Measurements from ENCODE around the gene EPS8L3.
"Not testable (repeated sequence)": the region's sequence is repeated elsewhere in the genome, so short reads cannot be mapped to it uniquely, and the experiment has no call there.

Gene EPS8L3, protein sequence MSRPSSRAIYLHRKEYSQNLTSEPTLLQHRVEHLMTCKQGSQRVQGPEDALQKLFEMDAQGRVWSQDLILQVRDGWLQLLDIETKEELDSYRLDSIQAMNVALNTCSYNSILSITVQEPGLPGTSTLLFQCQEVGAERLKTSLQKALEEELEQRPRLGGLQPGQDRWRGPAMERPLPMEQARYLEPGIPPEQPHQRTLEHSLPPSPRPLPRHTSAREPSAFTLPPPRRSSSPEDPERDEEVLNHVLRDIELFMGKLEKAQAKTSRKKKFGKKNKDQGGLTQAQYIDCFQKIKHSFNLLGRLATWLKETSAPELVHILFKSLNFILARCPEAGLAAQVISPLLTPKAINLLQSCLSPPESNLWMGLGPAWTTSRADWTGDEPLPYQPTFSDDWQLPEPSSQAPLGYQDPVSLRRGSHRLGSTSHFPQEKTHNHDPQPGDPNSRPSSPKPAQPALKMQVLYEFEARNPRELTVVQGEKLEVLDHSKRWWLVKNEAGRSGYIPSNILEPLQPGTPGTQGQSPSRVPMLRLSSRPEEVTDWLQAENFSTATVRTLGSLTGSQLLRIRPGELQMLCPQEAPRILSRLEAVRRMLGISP

DNA sequence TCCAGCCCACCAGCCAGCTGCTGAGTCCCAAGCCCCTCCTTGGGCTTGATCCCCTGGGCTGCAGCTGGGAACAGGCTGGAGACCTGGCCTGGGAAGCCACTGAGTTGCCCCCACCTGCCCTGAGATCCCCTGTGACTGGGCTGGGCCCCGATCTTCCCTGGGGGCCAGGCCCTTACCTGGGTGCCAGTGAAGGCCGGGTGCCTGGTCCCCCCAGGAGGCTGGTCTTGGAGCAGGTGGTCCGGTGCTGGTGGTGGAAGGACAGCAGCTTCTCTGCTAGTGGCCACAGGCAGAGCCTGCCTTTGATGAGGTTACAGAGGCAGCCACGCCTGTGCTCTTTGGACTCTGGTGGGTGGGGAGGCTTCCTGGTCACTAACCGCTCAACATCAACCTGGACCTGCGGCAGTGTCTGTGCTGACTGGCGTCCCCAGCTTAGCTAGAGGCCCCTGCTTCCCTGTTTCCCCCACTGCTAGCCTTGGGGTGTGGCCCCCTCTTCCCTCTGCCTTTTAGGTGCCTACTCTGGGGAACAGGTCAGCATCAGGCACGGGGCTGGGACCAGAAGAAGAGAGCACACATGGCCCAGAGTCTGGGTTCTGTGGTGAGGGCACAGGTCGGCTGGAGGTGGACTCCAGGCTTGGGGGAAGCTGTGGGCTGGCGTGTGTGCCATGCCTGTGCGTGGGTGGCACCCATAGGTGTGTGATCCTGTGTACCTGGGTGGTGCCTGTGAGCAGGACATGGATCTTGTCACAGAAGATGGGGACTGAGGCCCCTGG is at the start of gene EPS8L3:
EPS8L3 (minus strand) TSS at position 278 of the 770 bp plus-strand sequence. CDS start 2,174 bp downstream, outside the sequence.
- no peak for DNase-seq (ENCODE audit: low spot score)

DNA sequence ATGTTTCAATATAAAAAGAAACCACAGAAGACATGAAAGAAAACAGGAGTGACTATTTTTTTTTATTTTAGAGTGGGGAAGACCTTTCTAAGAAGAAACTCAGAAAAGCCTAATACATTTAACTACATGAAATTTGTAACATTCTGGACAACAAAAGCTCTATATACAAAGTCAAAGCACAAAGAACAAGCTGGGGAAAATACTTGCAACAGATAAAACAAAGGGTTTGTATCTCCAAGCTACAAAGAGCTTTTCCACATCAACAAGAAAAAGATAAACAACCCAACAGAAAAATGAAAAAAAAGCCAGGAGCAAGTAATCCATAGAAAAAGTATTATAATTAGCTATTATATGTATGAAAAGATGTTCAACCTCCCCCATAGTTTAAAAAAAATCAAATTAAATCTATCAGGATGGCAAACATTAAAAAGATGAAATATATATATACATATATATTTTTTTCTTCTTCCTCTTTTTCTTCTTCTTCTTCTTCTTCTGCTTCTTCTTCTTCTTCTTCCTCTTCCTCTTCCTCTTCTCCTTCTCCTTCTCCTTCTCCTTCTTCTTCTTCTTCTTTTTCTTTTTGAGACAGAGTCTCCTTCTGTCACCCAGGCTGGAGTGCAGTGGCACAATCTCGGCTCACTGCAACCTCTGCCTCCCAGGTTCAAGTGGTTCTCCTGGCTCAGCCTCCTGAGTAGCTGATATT is 49.1 kb upstream of the EPS8L3 start:
- no peak for DNase-seq (ENCODE audit: low spot score)

DNA sequence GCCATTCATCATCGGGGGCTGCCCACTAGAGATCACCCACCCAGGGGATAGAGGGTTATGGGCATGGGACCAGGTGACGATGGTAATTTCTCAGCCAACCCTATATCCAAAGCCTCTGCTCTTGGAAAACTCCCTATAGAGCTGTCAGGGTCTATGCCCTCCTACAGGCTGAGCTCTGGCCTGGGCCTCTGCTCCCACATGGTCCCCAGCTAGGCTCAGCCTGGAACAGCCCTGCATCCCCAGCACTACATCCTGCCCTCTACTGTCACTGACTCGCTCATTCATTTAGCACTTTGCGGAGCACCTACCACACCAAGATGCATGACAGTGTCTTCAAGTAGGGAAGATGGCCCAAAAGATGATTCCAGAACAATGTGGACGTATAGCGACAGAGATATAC is 45.0 kb upstream of the EPS8L3 start:
- DNase-seq (ENCODE audit: low spot score) = no peak

DNA sequence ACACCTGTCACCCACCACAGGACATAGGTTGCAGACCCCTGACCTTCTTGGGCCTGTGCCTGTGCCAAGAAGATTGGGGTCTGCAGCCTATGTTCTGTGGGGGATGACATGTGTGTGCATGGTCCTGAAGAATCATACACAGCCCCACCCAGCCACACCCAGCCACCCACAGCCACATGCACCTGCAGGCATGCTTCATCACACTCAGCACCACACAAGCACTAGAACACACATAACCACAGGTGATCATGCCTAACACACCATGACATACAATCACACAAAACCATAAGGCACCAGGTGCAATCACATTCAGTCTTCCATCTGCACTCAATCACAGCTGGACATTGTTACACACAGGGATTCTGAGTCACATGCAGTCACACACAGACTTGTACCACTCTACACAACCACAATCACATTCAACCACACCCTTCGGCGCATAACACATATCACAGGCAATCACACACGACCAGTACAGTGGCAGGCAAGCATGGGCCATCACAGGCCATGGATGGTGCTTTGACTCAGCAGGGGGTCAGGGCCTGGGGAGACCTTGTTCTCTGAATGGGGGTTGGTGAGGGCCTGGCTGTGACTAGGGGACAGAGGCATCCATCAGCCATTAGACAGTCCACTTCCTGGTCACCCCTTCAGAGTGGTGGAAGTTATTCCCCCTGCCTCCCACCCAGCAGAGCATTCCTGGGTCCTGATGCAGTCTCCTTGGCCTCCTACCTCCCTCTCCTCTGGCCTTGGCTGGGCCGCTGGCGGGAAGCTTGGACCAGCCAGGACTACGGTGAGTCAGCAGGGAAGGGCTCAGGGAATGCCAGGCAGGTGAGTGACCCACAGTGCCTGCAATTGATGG is 44.3 kb upstream of the EPS8L3 start:
- DNase-seq (ENCODE audit: low spot score) = no peak

DNA sequence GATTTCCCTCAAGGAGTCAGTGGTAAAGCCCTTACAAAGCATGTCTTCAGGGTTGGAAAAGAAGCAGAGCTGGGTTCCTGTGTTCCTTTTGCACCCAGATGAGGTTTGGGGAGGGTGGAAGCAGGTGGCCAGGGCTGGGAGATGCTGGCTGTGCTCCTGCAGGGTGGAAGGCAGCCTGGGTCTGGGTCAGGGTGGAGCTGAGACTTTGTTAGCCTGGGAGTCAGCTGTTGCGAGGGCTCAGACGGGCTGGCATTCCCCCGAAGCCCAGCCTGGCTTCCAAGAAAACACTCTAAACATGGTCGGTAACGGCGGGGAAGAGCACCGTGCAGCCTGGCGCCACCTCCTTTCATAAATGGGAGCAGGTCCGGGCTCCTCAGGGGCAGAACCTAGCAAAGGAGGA is 43.7 kb upstream of the EPS8L3 start:
- DNase-seq (ENCODE audit: low spot score) = no peak

DNA sequence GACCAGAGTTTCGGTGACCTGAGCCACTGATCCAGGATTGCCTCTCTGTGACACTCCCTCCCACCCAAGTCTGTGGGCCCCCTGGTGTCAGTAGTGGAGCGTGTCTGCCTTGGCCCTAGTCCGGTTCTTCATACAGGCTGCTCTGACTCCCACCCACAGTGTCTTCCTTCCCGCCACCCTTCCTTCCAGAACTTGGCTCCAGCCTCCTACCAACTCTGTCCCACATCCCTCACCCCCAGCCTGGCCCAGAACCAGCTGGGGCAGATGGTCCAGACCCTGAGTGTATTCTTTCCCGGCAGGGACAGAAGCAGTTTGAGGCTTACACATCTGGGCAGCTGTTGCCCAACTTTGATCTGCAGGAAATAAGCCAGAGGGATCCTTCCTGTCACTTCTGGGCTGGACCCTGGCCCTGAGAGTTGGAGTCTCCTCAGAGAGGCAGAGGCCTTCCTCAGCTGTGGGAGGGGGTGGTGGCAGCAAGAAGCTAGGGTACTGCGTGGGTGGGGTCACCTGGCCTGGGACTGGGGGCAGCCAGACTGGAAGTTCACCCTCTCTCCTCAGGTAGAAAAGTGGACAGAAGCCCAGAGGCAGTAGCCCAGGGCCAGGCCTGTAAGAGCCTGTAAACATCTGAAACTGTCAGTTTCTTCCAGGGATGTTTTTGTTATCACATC is 43.1 kb upstream of the EPS8L3 start:
- no peak for DNase-seq (ENCODE audit: low spot score)

DNA sequence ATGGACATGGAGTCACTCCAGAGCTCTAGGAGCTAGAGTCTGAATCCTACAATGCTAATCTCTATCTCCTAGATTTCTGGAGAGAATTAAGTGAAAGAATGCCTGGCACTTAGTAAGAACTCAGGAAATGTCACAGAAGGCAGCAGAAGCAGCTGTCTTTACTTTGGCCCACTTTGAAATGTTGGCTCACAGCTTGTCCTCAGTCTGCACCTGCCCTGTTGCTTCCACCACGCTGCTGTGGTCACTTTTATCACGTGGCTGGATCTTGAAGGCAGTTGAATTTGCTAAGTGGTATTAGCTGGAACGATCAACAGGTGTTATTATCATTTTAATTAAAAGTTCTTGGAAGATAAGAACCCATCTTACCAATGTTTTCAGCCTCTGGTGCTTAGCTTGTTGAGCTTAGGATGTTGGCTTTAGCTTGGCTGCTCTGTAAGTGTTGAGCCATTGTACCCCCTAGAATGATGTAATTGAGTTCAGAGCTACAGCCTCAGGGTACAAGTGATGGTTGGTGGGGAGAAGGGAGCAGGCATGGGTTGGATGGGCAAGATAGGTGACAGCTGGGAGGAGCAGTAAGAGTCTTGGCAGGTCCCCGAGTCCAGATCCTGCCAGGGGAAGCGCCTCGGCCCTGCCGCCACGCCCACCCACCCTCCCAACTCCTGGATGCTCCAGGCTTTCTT is 41.9 kb upstream of the EPS8L3 start:
- DNase-seq (ENCODE audit: low spot score) = no peak

DNA sequence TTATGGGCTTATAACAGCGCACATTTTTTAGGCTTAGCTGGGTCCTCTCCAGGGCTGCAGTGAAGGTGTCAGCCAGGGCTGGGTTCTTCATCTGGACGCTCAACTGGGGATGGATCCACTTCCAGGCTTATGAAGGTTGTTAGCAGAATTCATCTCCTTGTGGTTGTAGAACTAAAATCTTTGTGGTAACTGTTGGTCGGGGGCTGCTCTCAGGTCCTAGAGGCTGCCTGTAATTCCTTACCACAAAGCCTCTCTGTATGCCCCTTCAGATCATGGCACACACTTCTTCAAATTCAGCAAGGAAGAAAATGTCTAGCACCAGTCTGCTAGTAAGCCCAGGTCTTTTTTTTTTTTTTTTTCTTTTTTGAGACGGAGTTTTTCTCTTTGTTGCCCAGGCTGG is 40.9 kb upstream of the EPS8L3 start:
- DNase-seq (ENCODE audit: low spot score) = no peak

DNA sequence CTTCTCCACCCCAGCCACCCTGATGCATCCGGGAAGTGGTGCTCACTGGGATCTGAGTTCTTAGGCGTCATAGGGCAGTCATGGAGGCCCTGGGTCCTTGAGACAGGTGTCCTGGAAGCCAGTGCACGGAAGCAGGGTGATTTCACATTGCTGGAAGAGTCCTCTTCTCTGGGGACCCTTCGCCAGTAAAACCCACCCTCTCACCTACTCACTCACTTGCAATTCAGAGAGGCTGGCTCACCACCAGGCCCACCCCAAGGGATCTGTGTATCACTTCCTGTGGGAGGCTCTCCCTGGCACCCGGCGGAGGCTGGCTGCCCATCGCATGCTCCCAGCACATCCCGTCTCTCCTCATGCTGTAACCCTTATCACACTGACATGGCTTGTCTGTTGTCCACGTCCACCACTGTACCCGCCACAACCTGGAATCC is 40.2 kb upstream of the EPS8L3 start:
- DNase-seq (ENCODE audit: low spot score) = no peak

DNA sequence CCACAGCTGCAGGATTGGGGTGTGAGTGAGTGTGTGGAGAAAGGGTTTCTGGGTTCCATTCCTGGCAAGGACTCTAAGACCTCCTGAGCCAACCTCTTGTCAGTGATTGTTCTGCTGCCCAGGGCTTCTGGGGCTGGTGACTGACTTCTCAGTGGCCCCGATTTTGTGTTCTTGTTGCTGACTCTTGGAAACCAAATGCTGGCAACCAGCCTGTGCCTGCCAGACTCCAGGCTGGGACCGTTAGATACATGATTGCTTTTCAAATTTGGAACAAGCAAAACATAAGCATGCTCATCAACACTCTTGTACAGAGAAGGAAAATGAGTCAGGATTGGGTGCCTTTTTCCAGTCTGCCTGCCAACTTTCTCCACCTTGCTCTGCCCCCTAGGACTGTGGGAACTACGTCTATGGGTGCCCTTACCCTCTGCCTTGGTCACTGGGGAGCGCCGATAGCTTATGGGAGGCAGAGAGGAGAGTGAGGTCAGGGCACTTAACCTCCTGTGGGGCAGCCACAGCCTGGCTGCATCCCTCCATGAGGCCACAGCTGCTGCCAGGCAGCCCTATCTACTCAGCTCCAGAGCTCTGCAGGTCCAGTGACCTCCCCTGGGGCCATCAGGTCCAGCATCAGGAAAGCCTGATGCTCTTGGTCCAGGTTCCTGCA is 39.3 kb upstream of the EPS8L3 start:
- DNase-seq (ENCODE audit: low spot score) = no peak

DNA sequence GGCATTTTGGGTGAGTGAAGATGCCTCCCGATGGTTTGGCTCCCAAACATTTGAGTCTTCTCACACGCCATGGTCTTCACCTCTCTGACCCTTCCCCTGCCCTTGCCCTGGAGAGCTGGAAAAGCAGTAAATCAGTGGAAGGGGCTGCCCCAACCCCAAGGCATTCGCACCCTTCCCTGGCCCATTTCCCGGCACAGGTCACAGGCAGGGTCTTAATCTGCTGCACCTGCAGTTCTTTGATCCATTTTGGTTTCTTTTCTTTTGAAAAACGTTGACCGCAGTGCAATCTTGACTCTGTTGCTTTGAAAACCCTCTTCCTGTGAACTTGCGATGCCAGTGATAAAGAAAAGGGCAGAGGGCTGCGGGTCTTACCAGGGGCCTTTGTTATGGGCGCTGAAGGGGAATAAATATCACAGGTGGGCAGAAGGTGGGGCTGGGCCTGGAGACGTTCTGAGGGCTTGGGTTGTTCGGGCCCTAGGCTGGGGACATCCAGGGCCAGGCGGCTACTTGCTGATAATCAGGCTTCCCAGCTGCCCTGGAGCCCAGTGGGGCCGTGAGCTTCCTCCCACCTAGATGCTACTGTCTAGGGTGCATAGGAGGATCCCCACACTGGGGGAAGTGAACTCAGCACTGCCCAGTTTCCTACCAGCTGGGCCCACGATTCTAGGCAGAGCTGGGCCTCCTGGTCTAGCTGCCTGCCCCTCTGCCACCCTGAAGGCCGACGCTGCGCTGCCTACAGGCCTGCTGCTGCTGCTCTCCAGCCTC is 38.6 kb upstream of the EPS8L3 start:
- DNase-seq (ENCODE audit: low spot score) = no peak

DNA sequence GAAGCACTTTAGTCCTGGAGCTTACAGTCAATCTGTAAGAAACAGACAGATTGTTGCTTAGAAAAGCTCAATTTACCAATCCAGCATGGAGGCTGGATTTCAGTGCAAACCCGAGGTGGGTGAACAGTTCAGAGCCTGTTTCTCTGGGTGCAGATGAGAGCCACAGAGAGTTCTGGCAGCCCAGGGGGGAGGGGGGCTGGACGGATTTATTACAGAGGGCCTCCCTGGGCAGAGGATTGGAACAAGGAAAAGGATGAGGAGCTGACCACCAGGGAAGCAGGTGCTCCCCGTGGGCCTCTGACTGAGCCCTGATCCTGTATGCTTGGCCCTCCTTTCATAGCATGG is 38.0 kb upstream of the EPS8L3 start:
- DNase-seq (ENCODE audit: low spot score) = no peak

DNA sequence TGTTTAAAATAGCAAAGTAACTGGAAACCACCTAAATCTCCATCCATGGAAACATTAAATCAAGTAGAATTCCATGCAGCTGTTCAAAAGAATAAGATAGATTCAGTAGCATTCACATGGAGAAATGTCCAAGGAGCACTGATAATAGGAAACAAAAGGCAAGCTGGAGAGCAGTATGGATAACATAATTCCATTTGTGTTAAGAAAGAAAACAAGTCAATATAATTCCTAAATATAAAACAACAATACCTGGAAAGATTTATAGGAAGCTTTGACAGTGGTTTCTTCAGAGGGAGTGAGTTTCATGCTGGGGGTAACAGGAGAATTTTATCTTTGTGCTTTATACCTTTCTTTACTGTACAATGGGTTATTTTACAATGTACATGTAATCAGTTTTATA is 36.6 kb upstream of the EPS8L3 start:
- DNase-seq (ENCODE audit: low spot score) = no peak

DNA sequence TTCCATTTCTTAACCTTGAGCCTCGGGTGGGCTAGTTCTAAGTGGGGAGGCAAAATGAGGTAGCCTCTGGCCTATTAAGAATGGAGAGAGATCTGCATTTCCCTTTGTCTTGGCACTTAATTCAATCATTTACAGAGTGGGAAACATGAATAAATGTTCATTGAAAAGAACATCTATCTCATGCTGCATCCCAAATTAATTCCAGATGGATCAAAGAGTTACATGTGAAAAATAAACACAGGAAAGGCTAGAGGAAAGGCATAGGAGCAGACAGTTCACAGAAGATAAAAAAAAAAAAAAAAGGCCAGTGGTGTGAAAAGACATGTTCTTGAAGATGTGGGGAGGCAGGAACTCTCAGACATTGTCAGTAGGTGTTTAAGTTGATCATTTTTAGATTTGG is 35.7 kb upstream of the EPS8L3 start:
- no peak for DNase-seq (ENCODE audit: low spot score)

DNA sequence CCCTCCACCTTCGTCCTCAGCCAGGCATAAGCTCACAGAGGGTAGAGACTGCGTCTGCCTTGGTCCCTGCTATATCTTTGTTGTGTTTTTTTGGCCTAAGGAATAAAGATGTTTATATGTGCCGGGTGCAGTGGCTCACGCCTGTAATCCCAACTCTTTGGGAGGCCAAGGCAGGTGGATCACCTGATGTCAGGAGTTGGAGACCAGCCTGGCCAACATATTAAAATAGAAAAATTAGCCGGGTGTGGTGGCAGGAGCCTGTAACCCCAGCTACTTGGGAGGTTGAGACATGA is 33.5 kb upstream of the EPS8L3 start:
- not testable (repeated sequence) for DNase-seq (ENCODE audit: low spot score)

DNA sequence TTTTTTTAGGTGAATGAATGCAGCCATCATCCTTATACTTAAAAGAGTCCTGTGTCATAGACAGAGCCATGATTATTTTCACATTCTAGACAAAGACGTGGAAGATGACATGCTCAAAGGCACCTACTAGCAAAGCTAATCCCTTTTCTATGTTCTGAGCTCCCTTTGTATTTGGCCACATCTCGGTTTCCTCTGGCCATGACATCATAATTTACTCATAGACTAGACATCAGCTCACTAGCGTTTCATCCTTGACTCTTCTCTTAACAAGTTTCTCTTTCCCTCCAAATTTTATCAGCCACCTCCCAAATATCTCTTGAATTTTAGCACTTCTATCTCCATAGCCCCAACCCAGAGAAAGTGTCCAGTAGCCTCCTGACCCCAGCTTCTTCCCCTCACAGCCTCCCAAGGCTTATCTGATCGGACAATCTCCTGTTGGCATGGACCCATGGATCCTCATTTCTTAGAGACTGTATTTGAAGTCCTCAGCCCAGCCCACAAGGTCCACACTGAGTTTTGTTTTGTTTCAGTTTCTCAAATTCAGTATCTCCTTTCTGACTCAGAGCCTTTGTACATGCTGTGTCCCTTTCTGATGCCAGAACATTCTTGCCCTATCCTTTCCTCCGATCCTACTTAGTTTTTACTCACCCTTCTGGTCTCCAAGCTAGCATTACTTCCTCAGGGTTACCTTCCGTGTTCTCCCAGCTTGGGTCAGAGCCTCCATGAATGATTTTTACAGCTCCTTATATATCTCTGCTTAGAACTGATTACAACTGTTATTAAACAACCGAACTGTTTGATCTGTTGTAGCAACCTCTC is 33.0 kb upstream of the EPS8L3 start:
- no peak for DNase-seq (ENCODE audit: low spot score)

DNA sequence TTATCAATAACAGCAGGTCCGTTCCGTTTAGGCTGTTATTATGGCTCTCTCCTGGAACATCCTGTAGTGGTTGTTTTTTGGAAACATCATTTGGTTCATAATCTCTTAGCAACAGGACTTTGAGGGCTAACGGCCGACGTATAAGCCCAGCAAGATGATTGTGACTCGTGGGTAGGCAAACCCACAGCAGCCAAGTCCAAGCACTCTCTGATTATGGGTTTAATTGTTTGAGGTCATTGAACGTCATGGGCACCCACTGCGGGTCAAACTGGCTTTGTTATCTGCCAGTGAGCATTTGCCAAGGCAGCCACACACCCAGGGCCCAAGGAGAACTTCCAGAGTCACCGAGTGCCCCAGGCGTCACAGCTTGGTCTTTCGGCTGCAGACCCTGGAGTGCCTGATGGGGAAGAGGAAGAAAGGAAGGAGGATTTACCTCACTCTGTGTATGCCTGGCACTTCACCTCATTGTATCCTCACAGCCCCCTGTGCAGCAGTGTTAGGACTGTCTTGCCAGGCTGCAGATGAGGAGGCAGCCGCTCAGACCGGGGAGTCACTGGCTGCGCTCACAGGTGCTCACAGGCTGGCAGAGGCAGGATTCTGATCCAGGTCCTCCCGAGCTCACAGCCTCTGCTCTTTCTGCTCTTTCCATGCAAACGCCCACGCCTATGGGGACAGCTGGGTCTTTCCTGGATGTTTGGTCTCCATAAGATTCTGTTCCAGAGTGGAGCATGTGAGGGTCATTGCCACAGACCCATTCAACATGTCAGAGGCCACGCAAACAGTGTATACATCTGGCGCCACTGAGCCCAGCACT is 30.8 kb upstream of the EPS8L3 start:
- DNase-seq (ENCODE audit: low spot score) = no peak
